ENCODE measurements around the gene SYNE1.

SYNE1 gene

DNA sequence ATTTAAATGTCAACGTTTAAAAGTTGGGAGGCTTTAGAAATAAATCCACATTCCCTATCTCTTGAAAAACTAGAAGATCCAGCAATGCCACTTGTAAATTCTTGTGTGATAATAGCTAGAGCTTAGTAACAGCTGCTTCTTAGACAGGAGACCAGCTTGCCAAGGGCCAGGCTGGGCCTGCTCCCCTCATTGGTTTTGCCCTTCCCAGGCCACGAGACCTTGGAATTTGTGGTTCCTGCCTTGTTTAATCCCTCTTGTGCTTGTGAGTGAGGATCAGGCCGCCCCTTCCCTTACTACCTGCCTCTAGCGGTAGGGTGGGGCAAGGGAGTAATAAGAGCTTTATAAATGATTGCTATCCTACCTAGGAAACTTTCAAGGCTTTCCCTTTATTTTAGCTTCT, 363.5 kb downstream of the SYNE1 start:
- no peak for DNase-seq (ENCODE audit: low read depth)

DNA sequence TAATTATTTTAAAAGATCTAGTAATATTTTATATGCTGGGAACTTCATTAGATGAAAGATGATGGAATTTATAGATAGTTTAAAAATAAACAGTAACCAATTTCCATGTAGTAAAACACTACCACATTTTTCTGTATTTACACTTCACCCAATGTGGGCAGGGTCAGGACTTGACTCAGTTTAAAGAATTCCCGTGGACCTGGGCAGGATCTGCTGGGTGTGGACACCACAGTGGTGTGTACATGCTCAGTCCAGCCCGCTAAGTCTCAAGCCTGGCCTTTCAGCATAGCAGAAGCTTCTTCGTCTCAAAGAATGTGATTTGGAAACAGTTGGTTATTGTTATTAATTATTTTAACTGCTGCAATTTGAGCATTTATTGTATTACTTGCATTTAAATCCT, 364.2 kb downstream of the SYNE1 start:
- no peak for DNase-seq (ENCODE audit: low read depth)

DNA sequence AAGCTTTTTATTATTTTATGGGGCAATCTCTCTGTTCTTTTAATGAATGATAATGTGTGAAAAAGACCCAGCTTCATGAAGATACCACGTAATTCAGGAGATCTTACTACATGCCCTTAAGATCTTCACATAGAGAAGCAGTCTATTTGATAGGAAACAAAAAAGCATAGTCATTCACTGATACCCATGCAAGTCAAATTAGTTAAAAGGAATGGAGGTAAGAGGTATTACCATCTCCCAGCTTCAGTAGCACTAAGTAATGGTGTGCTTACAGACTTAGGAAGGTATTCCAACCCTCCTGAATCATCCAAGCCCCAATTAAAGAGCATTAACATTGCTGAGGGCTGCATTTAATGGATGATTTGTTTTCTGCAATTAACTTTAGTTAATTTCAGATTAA, 364.7 kb downstream of the SYNE1 start:
- no peak for DNase-seq (ENCODE audit: low read depth)

DNA sequence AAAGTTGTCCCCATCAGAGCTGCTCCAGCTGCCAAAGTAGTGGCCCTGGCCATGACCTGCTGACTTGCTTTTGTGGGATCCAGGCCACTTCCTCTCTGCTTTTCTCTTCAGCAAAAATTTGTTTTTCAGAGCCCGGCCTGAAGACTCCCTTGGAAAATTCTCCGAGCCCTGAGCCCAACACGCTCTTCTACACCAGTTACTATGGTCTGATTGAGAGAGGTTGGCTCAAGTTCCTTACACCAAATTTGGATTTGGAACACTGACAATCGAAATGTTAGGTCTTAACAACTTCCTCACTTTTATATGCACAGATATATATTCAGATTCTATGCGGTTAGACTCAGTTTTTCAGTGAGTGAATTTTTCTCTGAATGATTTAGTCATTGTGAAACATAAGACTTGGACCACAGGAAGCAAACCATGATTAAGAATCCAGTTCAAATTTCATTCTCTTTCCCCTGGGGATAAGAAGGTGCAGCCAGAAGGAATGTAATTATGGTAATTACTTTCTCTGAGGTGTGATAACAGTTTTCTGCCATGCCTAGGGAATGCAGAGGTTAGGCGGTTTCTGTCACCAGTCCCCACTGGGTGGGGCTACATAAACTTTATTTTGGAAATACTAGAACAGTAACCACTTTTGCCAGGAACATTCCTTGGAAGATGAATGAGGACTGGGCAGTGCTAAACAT, 365.2 kb downstream of the SYNE1 start:
- no peak for DNase-seq (ENCODE audit: low read depth)

DNA sequence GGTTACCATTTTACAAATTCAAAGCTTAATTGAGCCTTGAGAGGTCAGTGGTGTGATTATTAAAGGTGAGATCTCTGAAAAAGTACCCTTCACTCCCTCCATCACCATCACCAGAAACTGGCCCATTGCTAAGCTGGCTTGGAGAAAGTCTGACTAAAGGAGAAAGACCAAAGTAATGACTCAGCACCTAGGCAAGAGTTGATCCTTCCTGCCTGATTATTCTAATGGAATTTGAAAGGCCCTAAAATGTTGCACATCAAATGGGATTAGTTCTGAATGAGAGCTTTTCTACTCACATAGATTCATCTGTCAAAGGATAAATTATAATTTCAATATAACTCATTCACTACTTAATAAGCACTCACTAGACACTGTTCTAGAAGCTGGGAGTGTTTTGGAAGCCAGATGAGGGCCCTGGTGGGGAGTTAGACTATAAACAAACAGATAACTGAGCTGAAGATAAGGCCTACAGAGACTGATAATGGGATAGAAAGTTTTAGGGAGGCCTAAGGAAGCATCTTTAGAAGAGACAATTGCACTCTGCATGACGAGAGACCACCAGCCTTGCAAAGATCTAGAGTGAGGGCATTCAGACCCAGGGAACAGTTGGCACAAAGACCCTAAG, 366.7 kb downstream of the SYNE1 start:
- no peak for DNase-seq (ENCODE audit: low read depth)

DNA sequence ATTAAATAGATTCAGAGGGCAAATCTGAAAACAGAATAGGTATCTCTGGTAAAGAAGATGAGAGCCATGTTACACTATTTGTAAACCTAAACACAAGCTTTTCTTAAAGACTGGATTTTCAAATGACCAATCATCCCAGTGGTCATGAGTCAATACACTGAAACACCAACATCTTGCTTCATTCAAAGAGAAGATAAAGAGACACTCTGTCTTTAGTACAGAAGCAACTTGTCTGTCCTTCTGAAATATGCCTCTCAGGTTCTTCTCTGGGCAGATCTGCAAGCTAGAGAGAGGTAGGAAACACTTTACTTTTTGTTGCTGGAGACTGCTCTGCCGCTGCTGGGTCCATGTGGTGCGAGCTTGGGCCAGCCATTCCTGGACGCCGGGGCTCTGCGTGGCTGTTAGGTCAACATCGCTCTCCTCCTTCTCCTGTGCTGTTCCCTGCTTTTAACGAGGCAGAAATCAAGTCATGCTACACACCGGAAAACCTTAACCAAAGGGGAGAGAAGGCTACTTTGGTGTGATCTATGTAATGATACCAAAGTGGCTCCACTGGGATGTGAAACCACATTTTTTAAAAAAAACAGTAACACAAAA, 368.2 kb downstream of the SYNE1 start:
- no peak for DNase-seq (ENCODE audit: low read depth)

DNA sequence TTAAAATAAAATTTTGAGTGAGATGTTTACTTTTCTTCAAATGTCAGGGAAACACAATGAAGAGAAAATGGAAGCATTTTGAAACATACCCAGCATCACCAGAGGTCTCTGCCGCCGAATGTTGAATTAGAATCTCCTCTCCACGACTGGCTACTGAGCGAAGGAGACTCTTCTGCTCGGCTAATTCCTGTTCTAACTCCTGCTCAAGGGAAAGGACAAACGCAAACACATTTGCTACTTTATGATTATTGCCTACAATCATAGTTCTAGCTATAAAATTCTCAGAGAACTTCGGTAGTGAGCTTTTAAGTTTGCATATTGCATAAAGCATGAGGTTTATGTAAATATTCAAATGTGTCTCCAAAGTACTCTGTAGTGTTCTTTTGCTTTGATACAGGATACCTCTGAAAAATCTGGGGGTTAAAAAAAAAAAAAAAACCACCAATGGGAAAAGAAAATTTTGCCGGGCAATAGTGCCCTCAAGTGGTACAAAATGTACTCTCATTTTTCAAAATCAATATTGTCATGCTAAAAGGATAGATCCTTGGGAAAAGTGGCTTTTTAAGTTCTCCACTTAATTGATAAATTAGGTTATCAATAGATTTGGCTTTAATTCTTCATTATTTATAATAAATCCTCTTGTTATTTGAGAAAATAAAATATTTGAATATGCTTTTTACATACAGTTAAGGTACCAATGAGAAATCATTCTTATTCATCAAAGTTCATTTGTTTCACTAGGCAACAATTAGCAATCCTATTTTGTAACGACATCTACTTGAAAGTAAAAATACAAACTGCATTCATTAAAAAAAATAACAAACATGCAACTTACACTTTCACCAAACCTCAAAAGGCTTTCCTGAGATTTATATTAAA, 369.0 kb downstream of the SYNE1 start:
- DNase-seq (ENCODE audit: low read depth): no peak

DNA sequence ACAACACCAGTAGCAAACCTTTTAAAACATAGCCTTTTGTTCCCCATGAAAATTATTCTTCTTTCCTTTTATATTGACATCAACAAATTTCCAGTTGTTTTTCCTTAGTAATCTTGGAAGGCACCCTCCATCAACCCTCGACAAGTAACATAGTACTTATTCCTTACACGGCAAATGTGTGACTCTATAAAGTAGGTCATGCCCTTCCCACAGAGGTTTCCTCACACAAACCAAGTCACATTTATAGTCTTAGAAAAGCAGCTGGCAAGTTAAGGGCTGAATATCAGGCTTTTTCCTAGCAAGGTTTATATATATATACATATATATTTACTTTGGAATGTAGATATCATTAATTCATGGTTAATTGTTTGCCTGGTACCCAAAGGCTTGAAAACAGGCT, 371.5 kb downstream of the SYNE1 start:
- no peak for DNase-seq (ENCODE audit: low read depth)

DNA sequence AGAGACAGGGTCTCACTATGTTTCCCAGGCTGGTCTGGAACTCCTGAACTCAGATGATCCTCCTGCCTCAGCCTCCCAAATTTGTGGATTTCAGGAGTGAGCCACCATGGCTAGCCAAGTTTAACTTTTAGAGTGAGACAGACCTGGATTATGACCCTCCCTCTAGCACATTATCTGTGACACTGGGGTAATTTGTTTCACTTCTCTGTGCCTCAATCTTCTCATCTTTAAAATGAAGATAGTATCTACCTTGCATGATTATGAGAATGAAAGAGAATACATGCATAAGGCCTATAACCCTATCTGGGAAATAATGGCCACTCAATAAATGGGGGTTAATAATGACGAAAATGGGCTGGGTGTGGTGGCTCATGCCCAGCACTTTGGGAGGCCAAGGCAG, 373.6 kb downstream of the SYNE1 start:
- no peak for DNase-seq (ENCODE audit: low read depth)

DNA sequence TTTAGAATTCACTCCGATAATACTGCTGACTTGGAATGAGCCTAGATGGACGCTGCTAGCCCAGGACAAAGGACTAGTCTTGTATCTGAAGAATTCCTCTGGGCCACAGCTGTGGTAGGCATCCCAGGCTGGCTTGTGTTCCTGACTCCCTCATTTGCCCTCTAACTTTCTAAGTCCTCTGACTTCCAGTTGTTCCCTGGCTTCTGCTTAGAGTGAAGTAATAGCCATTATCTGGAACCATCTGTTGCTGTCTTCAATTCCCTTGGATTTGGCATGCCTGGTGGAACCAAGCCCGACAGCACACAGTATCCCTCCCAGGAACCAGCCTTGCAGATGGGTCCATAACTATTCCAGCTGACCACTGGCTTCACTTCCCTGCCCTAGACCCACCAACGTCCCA, 376.0 kb downstream of the SYNE1 start:
- no peak for DNase-seq (ENCODE audit: low read depth)

DNA sequence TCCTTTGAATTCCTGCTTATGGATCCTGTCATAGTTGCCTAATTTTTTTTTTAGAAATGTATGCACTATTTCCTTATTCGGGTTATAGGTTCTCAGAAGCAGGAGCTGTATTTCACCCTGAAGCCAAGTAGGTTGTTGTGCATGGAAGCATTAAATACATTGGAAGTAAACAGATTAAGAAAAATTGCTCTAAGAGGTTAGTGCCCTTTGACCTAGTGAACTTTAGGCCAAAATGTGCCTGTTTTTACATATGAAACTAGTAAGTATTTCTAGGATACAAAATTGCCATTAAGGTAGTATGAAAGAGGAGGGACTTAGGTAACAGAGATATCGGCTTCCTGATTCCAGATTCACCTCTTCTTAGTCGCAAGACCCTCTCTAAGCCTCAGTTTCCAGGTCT, 377.9 kb downstream of the SYNE1 start:
- DNase-seq (ENCODE audit: low read depth): no peak

DNA sequence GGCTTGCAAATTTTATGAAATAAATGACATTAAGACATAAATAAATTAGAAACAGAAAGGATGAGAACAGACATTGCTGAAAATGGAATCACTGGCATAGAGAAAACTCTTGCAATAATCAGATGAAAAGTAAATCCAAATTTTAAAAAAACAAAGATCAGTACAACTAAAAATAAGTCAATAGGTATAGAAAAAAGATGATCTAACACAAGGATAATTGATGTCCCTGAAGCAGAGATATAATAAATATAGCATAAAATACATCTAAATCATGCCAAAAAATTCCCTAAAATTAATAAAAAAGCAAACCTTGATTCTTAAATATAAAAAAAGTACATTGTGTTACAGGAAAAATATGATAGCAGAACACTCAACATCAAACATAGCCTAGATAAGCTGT, 379.6 kb downstream of the SYNE1 start:
- DNase-seq (ENCODE audit: low read depth): no peak

DNA sequence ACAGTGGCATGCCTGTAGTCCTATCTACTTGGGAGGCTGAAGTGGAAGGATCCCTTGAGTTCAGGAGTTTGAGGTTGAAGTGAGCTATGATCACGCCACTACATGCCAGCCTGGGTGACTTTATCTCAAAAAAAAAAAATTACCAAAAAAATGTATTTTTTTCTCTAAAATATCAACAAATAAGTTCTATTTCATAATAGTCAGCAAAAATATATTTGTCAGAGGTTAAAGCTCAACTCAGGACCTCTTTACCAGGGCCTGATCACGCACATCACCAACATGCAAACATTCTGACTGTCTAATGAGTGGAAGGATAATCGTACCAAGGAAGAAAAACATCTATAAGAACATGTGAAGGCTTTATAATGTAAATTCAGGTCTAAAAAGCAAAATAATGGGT, 387.0 kb downstream of the SYNE1 start:
- DNase-seq (ENCODE audit: low read depth): no peak

DNA sequence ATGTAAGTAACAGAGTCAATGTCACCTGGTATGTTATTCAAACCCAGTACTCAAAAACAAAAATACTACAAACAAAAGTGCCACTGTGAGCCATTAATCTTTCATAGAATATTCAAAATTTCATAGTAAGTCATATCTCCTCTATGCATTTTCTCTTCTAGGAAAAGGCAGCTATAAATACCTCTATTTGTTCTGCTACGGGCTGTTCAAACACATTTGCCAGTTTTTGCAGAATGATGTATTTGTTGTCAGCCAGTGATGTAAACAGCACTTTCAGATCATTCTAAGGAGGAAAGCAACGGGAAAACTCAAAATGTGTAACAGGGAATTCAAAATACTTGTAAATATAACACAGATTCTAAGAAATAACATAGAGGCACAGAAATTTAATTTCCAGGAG, 388.2 kb downstream of the SYNE1 start:
- DNase-seq (ENCODE audit: low read depth): no peak

DNA sequence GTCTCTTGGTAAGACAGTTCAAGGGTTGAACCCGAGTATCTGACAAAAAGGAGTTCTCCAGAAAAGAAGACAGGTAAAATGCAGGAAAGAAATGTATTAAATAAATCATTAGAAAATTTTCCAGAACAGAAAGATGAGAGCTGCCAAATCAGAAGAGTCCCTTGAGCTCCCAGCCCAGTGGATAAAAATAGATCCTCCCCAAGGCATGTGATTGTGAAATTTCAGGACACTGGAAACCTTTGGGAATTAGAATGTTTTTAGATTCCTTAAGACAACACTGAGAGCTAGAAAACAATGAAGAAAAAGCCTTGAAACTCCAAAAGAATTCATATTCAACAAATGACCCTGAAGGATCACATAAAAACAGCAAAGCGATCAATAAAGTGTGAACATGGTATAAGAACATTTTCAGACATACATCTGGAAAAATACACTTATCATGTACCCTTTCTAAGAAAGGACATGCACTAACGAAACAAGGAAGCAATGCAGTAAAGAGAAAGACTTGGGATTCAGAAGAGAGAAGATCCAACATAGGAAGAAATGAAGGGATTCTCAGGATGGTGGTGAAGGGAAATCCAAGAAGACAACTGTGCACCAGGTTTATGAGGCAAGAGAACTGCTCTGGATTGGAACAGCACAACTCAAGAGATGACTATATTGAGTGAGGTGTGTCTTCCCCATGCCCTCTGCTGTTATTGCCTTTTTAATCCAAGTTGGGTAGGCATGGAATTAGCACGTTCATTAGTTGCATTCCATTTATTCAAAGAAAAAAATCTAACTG, 390.4 kb downstream of the SYNE1 start:
- DNase-seq (ENCODE audit: low read depth): no peak

DNA sequence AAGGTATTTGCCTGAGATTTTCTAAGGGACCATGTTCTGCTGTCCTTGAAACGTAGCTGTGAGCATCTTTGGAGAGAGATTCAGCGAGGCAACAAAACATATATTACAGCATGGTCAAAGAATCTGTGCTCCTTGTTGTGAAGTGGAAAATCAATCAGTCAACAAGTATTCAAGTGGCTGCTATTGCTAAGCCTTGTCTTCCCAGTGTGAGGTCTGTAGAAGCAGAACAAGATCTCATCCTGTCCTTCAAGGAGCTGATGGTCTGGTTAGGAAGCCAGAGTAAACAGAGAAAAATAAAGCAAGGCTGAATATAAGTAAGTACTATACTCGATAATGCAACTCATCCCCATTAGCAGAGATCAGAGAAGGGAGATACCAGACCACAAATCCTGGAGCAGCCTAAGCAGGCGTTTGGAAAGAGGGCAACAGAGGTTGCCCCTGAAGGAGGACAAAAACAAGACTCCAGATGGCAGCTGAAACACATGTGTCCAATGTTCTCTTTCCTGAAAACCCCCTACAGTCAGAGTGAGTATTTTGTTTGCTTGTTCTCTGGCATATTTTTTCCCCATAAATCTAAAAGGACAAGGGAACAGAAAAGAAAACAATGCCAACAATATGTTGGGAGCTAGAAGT, 392.0 kb downstream of the SYNE1 start:
- DNase-seq (ENCODE audit: low read depth): no peak

DNA sequence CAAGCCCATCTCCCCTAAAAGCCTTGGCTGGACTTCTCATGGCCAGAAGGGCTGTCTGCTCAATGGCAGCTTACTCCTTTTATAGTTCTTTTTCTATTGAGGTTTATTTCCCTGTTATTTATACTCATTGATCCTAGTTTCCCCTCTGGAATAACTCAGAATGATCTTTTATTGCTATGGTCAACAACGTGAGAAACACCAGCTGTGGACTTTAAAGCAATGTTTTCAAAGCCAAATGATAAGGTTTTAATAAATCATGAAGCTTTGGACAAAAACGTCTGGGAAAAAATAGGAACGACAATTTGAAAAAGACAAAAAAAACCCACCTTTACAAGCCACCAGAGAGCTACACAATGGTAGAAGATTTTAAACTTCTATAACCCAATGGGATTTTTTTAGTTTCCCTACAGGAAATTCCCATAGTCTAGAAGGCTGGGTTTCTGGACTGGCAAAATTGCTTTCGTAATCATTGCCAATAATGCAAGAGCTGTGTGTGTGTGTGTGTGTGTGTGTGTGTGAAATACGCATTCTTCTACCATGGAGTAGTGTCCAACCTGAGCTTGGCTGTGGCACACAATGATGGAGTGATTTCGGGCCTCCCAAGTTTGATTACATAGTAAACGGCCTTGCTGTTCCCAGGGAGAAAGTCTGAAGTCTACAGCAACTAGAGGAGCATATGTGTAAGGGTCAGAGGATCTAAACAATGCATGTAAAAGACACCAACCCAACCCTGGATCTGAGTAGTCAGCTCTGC, 396.0 kb downstream of the SYNE1 start:
- no peak for DNase-seq (ENCODE audit: low read depth)

DNA sequence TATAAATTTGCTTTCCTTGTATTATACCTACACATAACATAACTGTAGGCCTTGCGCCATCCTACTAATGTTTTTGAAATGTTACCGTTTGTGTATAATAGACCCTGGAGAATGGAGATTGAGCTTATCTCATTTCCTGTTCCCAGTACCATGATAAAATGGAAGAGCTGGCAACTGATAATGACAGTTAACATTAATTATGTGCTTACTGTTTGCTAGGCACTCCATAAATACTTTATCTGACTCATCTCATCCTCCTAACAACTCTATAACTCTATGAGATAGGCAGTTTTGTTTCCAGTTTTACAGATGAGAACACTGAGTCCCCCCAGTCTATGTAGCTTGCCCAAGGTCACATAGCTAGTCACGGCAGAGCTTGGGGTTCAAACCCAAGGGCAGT, 396.7 kb downstream of the SYNE1 start:
- no peak for DNase-seq (ENCODE audit: low read depth)

DNA sequence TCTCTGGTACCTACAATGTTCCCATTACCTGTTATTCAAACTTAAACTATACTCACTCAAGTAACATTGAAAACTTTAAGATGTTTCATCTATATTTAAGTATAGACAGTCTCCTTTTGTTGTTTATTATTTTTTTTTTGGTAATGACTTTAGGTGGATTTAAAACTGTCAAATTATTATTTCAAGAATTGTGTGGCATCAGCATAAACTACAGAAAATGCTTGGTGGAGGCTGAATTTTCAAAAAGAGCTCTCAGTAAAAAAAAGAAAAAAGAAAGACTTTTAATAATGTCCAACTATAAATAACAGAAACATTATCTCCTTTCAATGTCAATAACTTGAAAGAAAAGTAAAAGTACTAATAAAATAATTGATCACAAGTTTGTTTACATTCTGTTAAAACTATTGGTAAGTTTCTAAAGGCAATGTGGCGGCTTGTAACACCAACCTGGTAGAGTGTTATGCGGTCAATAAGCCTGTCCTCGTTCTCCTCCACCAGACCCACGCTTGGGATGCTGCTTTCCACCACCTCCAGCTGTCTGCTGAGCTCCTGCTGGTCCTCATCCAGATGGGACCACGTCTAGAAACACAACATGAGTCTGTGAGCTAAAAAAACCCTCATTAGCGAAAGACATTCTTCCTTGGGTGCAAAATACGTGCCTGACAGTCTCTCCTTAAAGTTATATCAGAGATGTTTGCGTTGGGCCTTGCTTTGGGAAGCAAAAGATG, 400.6 kb downstream of the SYNE1 start:
- DNase-seq (ENCODE audit: low read depth): no peak
